Measurements from ENCODE around the gene C5orf58.

GRCh38 chr5:170263906-170264305 lies 31.1 kb downstream of the C5orf58 start:
- TF ChIP-seq CTCF (IDR thresholded peaks at IDR 0.05; ENCODE audit: low read length) (no peak), EZH2phosphoT487 (IDR thresholded peaks at IDR 0.05; ENCODE audit: low read length) (no peak), EZH2 (optimal IDR thresholded peaks at IDR 0.05; ENCODE audit: low read depth, low read length) (no peak)
